A673 (cell line): ENCODE measurements around the gene VOPP1. TPM values are rescaled to one million over a fixed set of nuclear protein-coding genes. Genes with fewer than 3 reads are reported as not detected.

Experiments
- BruUV-seq: library from RNA; stranded (reverse); fragments of 400-500 nt; replicated peaks from 2 replicates; lab custom pipeline; 2021; lab: Mats Ljungman, UMichigan
- CTCF ChIA-PET: fragments of 300-600 bp; sonication (Branson Sonifier 250); formaldehyde crosslinking; loops from one replicate; lab custom pipeline; 2022; ENCODE audit warnings: antibody characterized with exemption; lab: Charles Lee
- POLR2A ChIA-PET: fragments of 300-600 bp; sonication (Branson Sonifier 250); formaldehyde crosslinking; loops from one replicate; lab custom pipeline; 2022; ENCODE audit warnings: antibody characterized with exemption; ENCODE audit not compliant: low non-redundant PET; lab: Charles Lee
- DNase-seq: peaks from one replicate; pipeline ENCODE4 v3.0.0-alpha.2; 2015; ENCODE audit warnings: low spot score
- H3K27ac ChIP-seq: fragments of 200-600 bp; sonication (generic); 2 replicates; pipeline ENCODE4 v1.5.1; 2016; ENCODE audit warnings: mixed run types, low read depth, mild to moderate bottlenecking, mixed read lengths, antibody characterized with exemption, low read length; ENCODE audit not compliant: poor library complexity, severe bottlenecking
- H3K27me3 ChIP-seq: fragments of 200-600 bp; sonication (generic); replicated peaks from 2 replicates; pipeline ENCODE4 v1.6.1; 2017; ENCODE audit warnings: mixed run types, low read depth, mild to moderate bottlenecking, mixed read lengths, antibody characterized with exemption, low read length; ENCODE audit not compliant: insufficient read depth, poor library complexity
- H3K36me3 ChIP-seq: fragments of 200-600 bp; sonication (generic); 2 replicates; pipeline ENCODE4 v1.6.1; 2016; ENCODE audit warnings: mixed run types, mild to moderate bottlenecking, mixed read lengths, antibody characterized with exemption, low read length; ENCODE audit not compliant: insufficient read depth, poor library complexity, severe bottlenecking
- H3K4me1 ChIP-seq: fragments of 200-600 bp; sonication (generic); 2 replicates; pipeline ENCODE4 v1.6.1; 2017; ENCODE audit warnings: mixed run types, mild to moderate bottlenecking, mixed read lengths, antibody characterized with exemption, low read length; ENCODE audit not compliant: insufficient read depth, poor library complexity, severe bottlenecking
- H3K4me3 ChIP-seq: fragments of 200-600 bp; sonication (generic); 2 replicates; pipeline ENCODE4 v1.5.1; 2016; ENCODE audit warnings: low read depth, mixed run types, mild to moderate bottlenecking, mixed read lengths, low read length; ENCODE audit not compliant: poor library complexity, severe bottlenecking
- H3K9me3 ChIP-seq: fragments of 200-600 bp; sonication (generic); 2 replicates; pipeline ENCODE4 v1.6.1; 2016; ENCODE audit warnings: mixed run types, low read depth, mild to moderate bottlenecking, mixed read lengths, antibody characterized with exemption, low read length; ENCODE audit not compliant: poor library complexity, severe bottlenecking
- EZH2 ChIP-seq: fragments of 200-600 bp; sonication (generic); IDR thresholded peaks from 2 replicates; pipeline ENCODE4 v1.6.1; 2017; ENCODE audit warnings: borderline replicate concordance, low read depth, mild to moderate bottlenecking, mixed read lengths, antibody characterized with exemption, low read length; ENCODE audit not compliant: poor library complexity, severe bottlenecking
- intact Hi-C: fragments of 100-400 bp; cut with micrococcal nuclease; formaldehyde crosslinking; loops from one replicate; pipeline ENCODE4 v1.10.0; 2022; ENCODE audit not compliant: unreplicated experiment
- total RNA-seq: library from RNA; stranded (reverse); gene quantifications from 2 replicates; pipeline ENCODE4 v1.2.3, GENCODE V29; 2021
- TF ChIP-seq, protein P1 (sequence below): fragments of 300-800, 200-600 bp; sonication (generic); conservative IDR thresholded peaks from 2 replicates; pipeline ENCODE4 v1.5.1; 2017; ENCODE audit warnings: low read depth, mild to moderate bottlenecking, antibody characterized with exemption, low read length, moderate library complexity, mixed read lengths

Gene VOPP1
- total RNA-seq, 1 experiment from 2014 or later = 49.6 TPM

DNA sequence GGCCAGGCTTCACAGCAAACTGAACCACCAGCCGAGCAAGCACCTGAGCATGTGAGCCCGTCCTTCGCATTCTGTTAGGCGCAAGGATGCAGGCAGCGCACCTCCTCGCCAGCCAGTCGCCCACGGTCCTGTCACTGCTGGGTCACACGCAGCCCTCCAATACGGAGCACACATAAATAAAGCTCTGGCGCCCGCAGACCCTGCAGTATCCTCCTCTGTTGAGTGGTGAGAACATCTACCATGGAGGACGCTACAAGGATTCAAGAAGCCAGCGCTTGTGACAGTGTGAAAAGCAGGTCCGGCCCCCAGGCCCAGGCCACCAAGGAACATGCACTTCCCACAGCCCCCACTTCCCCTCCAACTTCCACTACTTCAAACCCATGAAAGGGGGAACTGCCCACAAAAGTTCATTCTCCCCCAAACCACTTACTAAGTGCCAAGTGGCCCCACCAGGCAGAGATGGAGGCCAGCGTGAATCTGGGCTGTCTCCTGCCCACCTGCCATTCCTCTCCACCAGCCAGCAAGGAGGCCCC lies 34.8 kb downstream of the VOPP1 start:
- Histone ChIP-seq H3K4me1 (peaks cover 43% of the 10 kb centered on the region), H3K27me3 (no peaks in the 10 kb centered on the region), H3K4me3 (no peak overlapping the region), H3K27ac (no peak overlapping the region), H3K9me3 (no peaks in the 10 kb centered on the region), H3K36me3 (no peaks in the 10 kb centered on the region)
- ChIA-PET CTCF (no interaction called here), POLR2A (no interaction called here)
- intact Hi-C loops = no loop called here
- BruUV-seq = no TSS peak
- no peak for DNase-seq
- TF ChIP-seq, protein P1, sequence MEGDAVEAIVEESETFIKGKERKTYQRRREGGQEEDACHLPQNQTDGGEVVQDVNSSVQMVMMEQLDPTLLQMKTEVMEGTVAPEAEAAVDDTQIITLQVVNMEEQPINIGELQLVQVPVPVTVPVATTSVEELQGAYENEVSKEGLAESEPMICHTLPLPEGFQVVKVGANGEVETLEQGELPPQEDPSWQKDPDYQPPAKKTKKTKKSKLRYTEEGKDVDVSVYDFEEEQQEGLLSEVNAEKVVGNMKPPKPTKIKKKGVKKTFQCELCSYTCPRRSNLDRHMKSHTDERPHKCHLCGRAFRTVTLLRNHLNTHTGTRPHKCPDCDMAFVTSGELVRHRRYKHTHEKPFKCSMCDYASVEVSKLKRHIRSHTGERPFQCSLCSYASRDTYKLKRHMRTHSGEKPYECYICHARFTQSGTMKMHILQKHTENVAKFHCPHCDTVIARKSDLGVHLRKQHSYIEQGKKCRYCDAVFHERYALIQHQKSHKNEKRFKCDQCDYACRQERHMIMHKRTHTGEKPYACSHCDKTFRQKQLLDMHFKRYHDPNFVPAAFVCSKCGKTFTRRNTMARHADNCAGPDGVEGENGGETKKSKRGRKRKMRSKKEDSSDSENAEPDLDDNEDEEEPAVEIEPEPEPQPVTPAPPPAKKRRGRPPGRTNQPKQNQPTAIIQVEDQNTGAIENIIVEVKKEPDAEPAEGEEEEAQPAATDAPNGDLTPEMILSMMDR = no peak
- no peak for TF ChIP-seq EZH2

DNA sequence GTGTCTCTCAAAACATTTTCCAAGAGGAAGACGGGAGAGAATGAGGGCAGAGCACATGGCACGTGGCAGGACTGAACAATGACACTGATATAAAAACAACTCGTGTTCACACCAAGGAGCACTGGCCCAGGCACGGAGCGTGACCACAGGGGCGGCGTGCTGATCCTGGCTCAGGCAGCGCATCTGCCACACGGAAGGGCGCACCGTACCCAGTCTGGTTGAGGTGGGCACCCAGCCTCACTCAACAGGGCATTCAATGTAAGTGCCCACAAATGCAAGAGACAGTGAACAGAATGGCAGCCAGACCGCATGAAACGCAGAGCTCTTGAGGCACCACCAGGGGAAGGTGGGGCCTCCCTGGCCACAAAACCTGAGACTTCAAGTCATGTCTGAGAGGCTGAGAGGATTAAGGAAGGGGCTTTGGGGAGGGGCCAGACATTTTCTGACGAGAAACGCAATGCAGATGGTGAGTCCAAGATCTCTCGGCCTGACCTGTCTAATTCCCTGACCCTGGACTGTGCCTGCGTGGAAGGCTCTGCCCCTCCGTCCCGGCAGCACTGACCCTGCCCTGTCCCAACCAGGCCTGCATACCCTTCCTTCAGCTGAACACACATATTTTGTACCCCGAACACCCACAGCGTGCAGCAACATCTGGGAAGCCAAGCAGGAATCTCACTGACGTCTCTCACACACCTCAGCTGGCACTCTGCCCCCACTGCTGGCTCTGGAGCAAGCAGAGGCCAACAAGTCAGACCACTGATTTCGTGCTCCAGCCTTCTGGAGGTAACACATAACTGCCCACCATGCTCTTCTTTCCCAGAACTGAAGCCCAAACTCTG lies 35.5 kb downstream of the VOPP1 start:
- intact Hi-C loops = no loop called here
- Histone ChIP-seq H3K27me3 (no peaks in the 10 kb centered on the region), H3K4me3 (no peak overlapping the region), H3K36me3 (no peaks in the 10 kb centered on the region), H3K4me1 (peaks cover 43% of the 10 kb centered on the region), H3K27ac (no peak overlapping the region), H3K9me3 (no peaks in the 10 kb centered on the region)
- POLR2A ChIA-PET = no interaction called here
- no TSS peak for BruUV-seq
- TF ChIP-seq EZH2 = no peak
- TF ChIP-seq, protein P1 = no peak
- no peak for DNase-seq
- CTCF ChIA-PET = no interaction called here

DNA sequence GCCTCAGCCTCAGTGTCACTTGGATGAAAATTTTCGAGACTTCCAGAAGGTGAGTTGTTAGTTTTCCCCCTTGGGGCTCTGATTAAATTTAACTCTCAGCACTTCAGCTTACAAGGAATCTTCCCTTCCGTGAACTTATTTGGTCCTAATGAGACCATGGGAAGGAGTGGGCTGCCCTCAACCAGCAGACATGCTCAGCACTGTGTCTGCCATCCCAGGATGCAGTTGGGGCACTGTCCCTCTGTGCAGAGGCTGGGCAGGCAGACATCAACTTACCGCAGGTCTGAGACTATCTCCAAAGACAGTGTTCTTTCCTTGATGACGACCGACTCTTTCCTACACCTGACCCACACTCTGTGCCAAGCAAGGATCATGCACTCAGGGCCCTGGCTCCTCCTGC lies 36.7 kb downstream of the VOPP1 start:
- Histone ChIP-seq H3K36me3 (no peaks in the 10 kb centered on the region), H3K27me3 (no peaks in the 10 kb centered on the region), H3K27ac (no peak overlapping the region), H3K4me3 (no peak overlapping the region), H3K4me1 (peaks cover 43% of the 10 kb centered on the region), H3K9me3 (no peaks in the 10 kb centered on the region)
- DNase-seq = no peak
- POLR2A ChIA-PET = no interaction called here
- CTCF ChIA-PET = no interaction called here
- intact Hi-C loops = no loop called here
- BruUV-seq = no TSS peak
- TF ChIP-seq, protein P1 = no peak
- TF ChIP-seq EZH2 = no peak
